DMS153 (cell line): Measurements from ENCODE around the gene WDR83.
"Not testable (repeated sequence)": the region's sequence is repeated elsewhere in the genome, so short reads cannot be mapped to it uniquely, and the experiment has no call there.

Experiments
- DNase-seq: peaks from one replicate; lab custom pipeline; 2025; lab: John Stamatoyannopoulos, UW

WDR83 gene

GRCh38 chr19:12656899-12657571, 9.6 kb upstream of the WDR83 start:
- DNase-seq: no peak

DNA sequence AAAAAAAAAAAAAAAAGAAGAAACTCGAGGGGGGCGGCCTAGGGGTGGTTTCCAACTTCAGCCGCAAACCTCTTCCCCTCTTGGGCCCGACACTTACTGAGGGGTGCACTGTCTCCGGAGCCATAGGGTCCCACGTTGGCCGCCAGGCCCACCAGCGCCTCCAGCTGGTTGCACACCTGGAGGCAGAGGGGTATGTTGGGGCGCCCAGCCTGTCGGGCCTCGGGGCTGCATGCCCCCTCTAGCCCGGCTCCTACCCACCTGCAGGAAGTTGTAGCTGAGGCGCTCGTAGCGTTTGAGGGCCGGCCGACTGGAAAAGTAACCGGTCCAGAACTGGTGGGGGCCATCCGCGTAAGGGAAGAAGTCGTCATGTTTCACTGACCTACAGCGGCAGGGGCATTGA, 8.6 kb upstream of the WDR83 start:
- no peak for DNase-seq

DNA sequence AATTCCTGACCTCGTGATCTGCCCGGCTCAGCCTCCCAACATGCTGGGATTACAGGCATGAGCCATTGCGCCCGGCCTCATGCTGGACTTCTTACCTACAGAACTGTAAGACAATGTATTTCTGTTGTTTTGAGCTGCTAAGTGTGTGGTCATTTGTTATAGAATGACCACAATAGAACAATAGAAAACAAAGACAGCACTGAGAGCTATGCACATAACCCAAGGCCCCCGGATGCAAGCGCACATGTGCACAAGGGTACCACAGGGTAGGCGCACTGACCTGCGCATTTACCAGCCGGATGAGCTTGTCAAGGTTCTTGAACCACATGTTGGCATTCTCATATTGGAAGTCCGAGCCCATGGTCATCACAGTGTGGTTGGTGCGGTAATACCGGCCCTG, 5.6 kb upstream of the WDR83 start:
- DNase-seq: no peak

GRCh38 chr19:12664406-12665280, 2.0 kb upstream of the WDR83 start:
- no peak for DNase-seq

- no peak for DNase-seq
Measured at GRCh38 chr19:12665281-12665573, 1.4 kb upstream of the WDR83 start.

- DNase-seq: no peak
Measured at GRCh38 chr19:12665671-12666264, 839 bp upstream of the WDR83 start.

- no peak for DNase-seq
Measured at GRCh38 chr19:12667731-12668302, 1.2 kb downstream of the WDR83 start.

- no peak for DNase-seq
Measured at GRCh38 chr19:12668346-12668745, 1.7 kb downstream of the WDR83 start.

GRCh38 chr19:12668932-12669269, 2.3 kb downstream of the WDR83 start:
- no peak for DNase-seq

GRCh38 chr19:12669270-12670158, 2.9 kb downstream of the WDR83 start:
- DNase-seq: peak; percentile 29

DNA sequence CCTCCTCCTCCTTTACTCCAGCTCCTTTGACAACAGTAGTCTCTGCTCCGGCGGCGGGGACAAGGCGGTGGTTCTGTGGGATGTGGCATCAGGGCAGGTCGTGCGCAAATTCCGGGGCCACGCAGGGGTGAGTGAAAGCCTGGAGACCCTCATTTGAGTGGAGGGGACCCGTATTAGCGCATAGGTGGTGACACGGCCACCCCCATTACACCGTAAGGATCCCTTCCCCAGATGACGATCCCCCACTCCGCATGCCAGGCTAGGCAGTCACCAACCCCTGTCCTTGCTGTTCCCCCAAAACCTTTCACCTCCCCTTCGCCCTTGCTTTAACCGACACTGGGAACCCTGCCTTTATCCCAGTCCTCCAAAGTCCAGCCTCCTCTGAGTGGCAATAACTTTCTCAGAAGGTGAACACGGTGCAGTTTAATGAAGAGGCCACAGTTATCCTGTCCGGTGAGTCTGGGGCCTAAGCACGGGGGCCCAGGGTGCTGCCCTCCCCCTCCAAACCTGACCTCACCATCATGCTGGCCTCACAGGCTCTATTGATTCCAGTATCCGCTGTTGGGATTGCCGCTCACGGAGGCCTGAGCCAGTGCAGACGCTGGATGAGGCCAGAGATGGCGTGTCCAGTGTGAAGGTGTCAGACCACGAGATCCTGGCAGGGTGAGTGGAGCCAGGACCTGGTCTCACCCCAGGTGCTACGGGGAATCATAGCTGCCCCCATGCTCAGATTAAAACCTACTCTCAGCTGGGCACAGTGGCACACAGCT, 3.7 kb downstream of the WDR83 start:
- DNase-seq: no peak

DNA sequence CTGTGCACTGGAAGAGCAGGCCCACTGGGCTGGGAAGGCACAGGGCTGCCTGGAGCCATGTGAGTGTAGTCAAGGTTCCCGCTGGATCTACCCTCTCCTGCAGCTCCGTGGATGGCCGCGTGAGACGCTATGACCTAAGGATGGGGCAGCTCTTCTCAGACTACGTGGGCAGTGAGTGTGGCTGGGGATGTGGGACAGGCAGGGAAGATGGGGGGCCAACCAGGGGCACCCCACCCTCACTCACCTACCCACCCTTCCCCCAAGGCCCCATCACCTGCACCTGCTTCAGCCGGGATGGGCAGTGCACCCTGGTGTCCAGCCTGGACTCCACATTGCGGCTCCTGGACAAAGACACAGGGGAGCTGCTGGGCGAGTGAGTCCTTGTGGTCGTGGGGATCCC, 6.1 kb downstream of the WDR83 start:
- no peak for DNase-seq

DNA sequence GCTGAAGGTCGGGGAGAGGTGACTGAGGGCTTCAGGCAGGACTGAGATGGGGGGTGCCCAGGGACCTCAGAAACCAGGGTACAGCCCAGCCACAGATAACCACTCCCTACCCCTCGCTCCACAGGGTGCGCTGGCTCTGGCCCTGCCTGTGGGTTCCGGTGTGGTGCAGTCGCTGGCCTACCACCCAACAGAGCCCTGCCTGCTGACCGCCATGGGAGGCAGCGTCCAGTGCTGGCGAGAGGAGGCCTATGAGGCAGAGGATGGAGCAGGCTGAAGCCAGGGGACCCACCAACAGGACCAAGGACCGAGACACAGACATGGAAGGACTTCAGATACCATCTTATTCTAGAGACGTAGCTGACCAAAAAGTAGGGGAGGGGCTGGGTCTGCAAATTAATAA, 8.8 kb downstream of the WDR83 start:
- DNase-seq: no peak

- DNase-seq: no peak
Measured at GRCh38 chr19:12675940-12676339, 9.3 kb downstream of the WDR83 start.

DNA sequence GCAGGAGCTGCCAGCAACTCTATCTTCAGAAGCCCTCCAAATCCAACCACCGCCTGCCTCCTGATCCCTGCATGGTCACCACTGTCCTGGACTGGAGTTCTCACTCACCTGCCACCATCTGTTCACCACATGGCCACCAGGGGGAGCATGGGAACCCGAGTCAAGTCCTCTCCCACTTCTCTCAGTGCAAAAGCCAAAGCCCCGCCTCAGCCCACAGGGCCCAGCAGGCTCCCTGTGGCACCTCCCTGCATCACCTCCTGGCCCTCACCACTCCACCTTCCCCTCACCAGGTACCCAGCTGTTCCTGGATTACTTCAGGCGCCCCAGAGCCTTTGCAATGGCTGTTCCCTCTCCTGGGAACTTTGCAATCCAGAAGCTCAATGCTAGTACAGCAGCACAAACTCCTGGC, 9.8 kb downstream of the WDR83 start:
- DNase-seq: peak; percentile 45

- no peak for DNase-seq
Measured at GRCh38 chr19:12676928-12677327, 10.3 kb downstream of the WDR83 start.

- DNase-seq: not testable (repeated sequence)
Measured at GRCh38 chr19:12678039-12678438, 11.4 kb downstream of the WDR83 start.

GRCh38 chr19:12680034-12680433, 13.4 kb downstream of the WDR83 start:
- no peak for DNase-seq

GRCh38 chr19:12681074-12681987, 14.7 kb downstream of the WDR83 start, which contains the start of gene DHPS:
TSS of gene DHPS (minus strand) at chr19:12681880. CDS start at chr19:12681766, 114 bp downstream.
- peak; percentile 97 for DNase-seq

GRCh38 chr19:12685831-12686230, 19.2 kb downstream of the WDR83 start:
- no peak for DNase-seq
